WI38 (cell line): ENCODE data around the gene P2RX4.

Experiments used
- H3K4me3 ChIP-seq: 2 replicates; pipeline ENCODE4 v1.5.1; 2011; ENCODE audit warnings: low read depth, mild to moderate bottlenecking, control low read depth, low read length
- CTCF ChIP-seq: IDR thresholded peaks from 2 replicates; pipeline ENCODE4 v1.5.1; 2012; ENCODE audit warnings: low read depth, mild to moderate bottlenecking, control low read depth, low read length

The P2RX4 gene

GRCh38 chr12:121230538-121230907 lies 20.6 kb downstream of the P2RX4 start:
- TF ChIP-seq CTCF: no peak
- H3K4me3 ChIP-seq: no peak overlapping the region

- no peak overlapping the region for H3K4me3 ChIP-seq
- TF ChIP-seq CTCF: no peak
These were observed 22.2 kb downstream of the P2RX4 start for GRCh38 chr12:121232163-121232562.

- TF ChIP-seq CTCF: no peak
- no peak overlapping the region for H3K4me3 ChIP-seq
These were observed 23.2 kb downstream of the P2RX4 start for GRCh38 chr12:121232977-121233627.

- no peak overlapping the region for H3K4me3 ChIP-seq
- TF ChIP-seq CTCF: no peak
These were observed 23.7 kb downstream of the P2RX4 start for GRCh38 chr12:121233628-121234020.

GRCh38 chr12:121236776-121237175 lies 26.8 kb downstream of the P2RX4 start:
- no peak overlapping the region for H3K4me3 ChIP-seq

GRCh38 chr12:121237415-121237814 lies 27.5 kb downstream of the P2RX4 start:
- no peak for TF ChIP-seq CTCF
- H3K4me3 ChIP-seq: no peak overlapping the region

More at GRCh38 chr12:121236776-121237175, 26.8 kb downstream of the P2RX4 start:
- TF ChIP-seq CTCF: no peak

GRCh38 chr12:121238086-121238485 lies 28.2 kb downstream of the P2RX4 start:
- no peak overlapping the region for H3K4me3 ChIP-seq
- no peak for TF ChIP-seq CTCF
